Stimulated activated CD8-positive, alpha-beta memory T cell treated with anti-CD3 and anti-CD28 coated beads, Interleukin-15, amount 100 ng/mL, for 24 hours (primary cell): ENCODE measurements around the gene RAD51B.

ENCODE experiments used
- DNase-seq: peaks from one replicate; pipeline ENCODE4 v3.0.0-alpha.2; 2020; ENCODE audit warnings: low read depth

RAD51B gene

DNA sequence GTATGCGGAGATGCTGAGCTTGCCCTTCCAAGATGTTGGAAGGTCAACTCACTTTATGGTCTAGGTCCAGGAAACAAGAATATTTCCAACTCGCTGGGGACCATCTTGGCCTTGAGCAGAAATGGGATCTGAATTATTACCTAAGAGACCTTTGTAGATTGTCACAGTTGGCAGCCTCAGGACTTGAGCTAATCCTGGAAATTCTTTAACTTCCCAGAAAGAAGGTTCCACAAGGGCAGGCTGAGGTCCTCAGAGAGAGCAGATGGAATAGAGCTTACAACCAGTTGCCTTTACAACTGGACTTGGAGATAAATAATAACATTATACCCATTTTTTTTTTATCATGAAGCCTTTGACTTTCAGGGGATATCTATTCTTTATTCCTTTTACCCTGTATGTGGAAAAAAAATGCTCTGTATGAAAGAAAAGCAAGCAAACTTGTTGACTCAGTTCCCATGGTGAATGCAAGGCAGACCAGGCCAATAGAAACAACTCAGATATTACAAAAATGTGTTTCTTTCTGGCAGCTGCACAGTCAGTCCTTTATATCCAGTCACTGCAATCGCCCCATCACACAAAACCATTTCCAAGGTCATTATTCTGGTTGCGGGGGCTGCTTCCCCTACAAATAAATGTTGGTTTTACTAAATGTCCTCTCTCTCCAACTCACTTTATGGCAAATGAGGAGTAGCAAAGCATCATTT lies 571.9 kb downstream of the RAD51B start:
- DNase-seq: no peak

DNA sequence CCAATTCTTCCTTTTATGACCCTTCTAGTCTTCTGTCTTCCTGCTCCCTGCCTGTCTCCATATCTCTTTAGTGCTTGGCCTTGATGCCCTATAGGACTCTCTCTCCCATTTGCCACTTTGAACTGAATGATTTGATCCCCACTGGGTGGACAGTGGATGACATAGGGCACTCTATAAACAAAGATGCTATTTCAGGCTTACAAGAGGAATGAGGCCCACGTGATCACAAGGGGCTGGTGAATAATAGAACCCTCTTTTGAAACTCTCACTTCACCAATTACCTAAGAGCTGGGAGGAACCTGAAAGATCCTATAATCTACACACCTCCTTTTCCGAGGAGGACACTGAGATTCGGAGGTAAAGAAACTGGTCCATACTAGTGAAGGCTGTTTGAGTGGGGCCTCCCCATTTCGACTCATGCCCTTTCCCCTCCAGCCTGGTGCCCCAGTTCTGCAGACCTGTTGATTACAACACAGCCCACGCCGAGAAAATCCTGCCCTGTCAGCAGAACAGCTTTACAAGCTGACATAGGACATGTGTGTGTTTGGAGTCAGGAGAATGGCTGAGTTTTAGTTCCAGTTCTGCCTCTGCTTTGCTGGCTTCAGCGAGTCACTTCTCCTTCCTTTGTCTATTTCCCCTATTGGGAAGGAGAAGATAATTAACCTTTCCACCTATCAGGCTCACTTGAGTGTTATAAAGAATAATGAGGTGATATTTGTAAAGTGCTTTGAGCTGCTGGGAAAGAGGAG lies 573.0 kb downstream of the RAD51B start:
- no peak for DNase-seq

DNA sequence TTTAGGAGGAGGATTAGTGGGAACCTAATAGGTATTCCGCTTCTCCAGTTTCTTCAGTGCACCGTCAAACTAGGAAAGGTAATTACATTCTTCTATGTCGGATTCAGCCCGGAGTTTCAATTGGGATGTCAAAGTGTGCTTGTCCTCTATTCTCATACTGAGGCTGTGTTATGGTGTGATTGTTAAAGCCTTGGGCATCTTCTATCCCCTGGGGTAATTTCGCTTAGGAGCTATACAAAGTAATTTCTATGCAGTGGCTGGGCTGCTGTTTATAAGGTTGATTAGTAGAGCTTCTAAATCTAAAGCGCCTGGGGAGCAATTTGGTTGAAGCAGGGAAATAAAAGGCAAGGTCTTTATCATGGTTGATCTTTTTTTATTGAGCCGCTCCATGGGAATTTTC lies 573.7 kb downstream of the RAD51B start:
- DNase-seq: no peak

DNA sequence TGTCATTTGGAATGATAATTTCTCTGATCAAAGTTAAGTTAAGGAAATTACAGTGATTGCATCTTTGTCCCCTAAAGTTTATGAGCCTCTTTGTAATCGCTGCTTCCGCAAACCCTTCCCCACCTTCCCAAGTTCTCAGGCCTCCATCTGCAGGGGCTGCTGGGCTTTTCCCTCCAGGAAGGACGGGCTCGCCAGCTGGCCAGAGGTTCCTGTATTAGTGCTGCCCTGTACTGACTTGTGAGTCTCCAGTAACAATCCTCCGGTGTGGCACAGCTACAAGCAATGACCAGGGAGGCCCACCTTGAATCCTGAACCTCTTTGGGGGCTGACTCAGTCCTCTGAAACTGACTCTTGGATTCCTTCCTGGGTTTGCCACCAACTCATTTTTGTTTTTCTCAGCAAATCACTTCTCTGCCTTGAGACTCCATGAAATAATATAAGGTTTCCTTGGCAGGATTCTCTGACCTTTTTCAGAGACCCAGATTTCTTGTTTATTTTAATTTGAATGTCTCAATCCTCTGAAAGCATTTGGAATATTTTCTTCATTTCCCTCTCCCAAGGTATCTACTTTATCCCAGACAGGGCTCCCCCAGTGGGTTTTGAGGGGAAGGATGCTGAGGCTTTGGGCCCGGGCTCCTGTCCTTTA lies 574.7 kb downstream of the RAD51B start:
- no peak for DNase-seq

DNA sequence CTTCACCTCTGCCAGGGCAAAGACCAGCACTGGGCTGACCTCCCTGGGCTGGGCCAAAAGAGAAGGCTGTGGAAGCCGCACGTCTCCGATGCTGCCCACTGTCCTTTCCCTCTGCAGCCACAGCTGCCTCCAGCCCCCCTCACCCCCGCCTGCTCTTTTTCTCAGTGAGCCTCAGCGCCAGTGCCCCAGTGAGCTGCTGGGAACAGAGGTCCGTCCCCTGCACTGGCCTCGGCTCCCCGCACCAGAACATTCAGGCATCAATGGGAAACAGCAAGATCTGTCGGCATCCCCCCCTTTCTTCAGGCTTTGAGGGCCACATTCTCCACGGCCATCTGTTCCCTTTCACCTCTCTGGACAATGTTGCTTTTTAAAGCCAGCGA lies 575.2 kb downstream of the RAD51B start:
- no peak for DNase-seq

DNA sequence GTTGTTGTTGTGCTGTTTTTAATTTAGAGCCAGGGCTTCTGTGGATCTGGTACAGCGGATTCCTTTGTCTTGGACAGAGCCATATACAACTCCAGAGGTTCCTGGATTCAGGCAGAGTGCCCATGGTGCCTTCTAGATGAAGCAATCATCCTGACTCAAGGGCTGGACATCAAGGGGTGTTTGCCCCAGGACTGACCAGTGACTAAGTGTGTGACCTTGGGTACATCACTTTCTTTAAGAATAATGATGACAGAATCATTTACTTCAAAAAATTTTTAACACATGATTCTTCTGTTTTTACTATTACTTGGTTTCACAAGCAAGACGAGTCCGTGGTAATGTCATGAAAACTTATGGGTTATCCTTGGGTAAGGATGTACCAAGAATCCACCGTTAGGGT lies 576.0 kb downstream of the RAD51B start:
- DNase-seq: no peak

DNA sequence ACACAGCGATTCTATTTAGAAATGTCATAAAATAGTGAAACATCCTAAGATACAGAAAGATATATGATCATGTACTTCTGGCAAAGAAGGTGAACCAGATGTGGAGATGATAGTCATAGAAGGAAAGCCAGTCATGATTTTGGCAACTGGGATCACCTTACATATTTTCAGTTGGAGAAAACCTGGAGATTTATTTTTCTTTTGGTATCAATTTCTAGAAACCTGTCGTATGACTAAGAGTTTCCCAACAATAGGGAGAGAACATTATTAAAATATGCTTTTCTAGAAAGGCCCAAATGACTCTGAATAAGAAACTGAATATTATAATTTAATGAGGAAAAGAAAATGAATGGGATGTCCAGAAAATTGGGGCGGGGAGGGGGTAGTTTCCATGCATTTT lies 576.9 kb downstream of the RAD51B start:
- DNase-seq: no peak

DNA sequence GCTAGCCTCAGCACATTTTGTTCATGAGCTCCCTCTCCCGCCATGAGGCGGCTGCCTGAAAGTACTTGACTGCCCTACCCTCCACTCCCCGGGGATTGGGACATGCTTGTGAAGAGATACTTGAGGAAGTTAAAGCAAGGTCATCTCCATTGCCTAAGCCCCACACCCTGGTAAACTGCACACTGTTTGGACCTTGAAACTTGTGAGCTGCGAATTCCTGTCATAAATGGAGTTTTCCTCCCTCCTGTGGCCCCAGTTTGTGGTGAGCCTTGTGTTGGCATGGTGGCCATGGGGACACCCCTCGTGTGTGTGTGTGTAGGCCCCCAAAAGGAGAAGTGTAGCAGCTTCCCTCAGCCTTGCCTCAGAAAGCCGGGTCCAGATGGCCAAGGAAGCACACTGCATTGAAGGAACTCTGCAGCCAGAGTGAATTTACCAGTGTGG lies 577.8 kb downstream of the RAD51B start:
- DNase-seq: no peak

DNA sequence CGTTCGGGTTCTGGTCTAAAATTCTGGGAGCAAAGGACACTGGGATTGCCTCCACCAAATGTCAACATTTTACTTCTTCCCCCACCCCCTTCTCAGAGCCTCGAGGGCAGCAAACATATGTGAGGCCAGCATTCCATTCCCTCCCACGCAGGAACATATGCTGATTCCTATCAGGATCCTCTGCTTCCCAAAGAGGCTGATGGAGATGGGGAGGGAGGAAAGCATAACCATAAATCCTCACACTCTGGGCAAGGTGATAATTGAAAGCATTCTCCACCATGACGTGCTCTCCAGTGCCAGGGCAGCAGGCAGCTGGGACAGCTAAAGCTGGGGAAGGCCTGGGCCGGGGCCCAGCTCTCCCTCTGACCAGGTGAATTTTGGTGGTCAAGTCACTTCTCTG lies 578.2 kb downstream of the RAD51B start:
- DNase-seq: no peak

DNA sequence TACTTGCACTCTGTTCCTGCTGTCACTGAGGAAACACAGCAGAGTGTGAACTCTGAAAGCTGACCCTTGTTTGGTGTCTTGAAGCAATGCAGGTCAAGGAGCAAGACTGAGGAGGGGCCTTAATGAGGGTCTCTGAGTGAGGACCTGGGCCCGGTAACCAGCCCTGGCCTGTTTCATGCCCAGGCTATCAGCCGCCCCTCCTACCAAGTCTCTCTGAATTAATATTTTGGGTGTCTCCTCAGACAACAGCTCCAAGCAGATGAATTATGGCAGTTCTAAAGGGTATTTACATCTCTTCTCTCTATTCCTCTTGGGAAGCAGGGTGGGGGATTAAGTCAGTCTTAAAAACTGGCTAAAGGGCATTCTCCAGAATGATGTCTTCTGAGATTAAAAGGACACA lies 578.8 kb downstream of the RAD51B start:
- no peak for DNase-seq

DNA sequence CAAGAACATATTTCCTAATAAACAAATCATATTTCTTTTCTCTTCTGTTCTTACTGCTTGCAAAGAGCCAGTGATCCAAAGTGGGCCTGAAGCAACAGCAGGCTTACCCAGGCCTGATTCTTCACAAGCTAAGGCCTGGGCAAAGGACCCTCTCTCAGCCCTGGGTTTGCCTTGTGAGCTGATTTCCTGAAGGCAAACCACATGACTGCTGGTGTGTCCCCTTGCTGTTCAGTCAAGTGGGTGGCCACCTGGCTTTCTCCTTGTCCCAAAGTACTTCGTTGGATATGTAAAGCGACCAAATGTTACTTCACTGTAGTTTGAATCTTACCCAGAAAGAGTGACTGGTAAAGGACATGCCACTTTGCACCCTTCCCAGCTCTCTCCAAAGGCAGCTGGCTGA lies 580.4 kb downstream of the RAD51B start:
- no peak for DNase-seq

DNA sequence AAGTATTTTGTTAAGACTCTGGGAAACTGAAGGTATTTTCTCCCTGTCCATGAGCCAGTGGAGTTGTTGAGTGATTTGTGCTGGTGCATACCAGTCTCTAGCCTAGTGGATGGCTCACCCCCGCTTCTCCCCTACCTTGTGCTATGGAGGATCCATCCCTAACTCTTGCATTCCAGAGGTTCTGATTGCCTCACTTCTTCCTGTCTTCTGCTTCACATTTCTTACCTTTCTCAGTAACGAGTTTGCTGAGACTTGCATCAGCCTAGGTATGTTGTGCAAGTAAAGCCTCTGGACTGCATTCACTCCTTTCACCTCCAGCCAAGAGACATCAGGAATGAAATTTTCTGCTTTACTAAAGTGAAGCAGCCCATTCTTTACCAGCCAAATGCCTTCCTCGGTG lies 581.7 kb downstream of the RAD51B start:
- DNase-seq: no peak

DNA sequence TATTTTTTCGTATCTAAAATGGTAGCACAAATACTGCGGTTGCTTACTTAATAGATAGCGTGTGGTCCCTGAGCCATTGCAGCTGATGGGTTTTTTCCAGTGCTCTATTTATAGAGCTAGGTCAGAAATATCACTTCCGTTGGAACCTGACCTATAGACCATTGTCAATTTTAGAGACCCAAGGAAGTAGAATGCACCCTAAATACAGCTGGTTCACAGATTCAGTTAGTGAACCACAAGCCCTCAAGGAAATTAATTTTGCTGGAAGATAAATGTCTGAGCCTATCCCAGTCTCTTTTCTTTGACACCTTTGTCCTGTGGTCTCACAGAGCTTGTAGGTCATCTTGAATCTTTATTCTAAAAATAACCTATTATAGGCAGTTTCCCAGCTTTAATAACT lies 582.3 kb downstream of the RAD51B start:
- DNase-seq: no peak

DNA sequence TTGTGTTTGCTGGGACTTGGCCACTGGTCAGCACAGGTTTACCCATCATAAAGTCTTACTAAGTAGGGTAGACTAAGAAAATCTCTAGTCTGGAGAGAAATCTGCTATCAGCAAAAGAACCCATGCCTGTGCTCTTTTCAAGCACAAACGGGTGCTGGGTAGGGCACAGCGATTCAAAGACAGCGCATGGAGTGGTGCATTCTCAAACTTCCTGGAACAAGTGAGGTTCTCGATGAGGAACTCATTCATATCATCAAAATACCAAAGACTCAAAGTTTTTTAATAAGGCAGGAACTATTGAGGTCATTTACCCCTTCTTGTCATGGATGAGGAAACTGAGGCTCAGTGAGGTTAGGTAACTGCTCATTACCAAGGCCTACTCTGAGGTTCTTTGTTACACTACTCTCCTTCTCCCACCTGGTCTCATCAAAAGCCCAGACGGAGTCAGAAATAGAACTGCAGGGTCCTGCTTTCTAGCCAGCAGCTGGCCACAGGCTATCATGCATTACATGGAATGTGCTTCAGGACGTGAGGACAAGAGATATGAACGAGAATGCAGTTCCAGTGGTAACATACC lies 583.0 kb downstream of the RAD51B start:
- no peak for DNase-seq

DNA sequence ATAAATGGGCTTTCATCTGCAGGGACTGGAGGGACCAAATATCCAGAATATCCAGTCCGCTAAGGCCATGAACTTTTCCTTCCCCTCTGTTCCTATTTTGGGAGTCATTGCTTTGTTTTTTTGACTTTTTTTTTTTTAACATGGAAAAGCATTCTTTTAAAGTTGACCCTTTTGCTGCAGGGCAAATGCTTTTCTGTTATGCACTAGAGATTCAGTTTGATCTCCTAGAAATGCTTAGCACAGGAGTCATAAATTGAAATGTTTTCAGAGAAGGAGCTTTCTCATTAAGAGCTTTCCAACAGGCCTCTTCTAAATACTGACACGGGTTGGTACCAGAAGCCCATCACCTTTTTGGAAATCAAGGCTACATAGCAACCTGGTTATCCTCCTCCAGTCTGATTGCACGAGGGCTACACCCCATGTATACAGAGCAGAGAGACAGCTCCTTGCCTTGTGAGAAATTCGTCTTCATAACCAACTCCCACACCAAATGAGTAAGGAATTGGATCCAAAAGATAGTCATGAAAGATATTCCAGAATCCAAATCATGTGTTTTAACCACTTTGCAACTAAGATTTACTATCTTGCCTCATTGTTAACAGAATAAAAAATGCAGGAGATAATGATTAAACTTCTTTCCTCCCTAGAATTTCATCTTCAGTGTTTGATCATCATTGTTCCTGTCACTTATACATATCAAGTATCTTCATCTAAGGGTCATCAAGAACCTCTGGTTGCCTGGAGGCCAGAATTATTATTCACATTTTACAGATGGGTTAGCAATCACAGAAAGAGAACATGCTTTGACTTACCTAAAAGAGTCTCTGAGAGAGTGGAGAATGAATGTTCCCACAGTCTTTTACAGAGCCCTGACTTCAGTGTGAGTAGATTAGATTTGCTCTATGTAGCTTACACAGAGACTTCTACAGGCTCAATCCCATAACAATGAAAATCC lies 583.9 kb downstream of the RAD51B start:
- no peak for DNase-seq

DNA sequence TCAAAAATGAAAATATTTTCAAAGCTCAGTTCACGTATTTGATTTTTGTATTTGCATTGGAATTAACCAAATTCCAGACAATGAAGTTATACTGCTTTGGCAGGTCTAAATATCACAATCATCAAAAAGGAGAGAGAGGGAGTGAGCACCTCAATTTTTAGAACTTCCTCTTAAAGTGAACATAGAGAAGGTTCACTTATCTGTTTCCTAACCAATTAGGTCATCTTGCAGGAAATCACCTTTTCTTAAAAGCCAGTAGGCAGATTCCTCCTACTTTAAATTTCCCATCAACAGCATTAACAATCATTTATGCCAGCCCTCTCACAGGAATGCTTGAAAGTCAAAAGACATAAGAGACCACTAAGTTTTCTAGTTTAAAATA lies 584.6 kb downstream of the RAD51B start:
- DNase-seq: no peak

DNA sequence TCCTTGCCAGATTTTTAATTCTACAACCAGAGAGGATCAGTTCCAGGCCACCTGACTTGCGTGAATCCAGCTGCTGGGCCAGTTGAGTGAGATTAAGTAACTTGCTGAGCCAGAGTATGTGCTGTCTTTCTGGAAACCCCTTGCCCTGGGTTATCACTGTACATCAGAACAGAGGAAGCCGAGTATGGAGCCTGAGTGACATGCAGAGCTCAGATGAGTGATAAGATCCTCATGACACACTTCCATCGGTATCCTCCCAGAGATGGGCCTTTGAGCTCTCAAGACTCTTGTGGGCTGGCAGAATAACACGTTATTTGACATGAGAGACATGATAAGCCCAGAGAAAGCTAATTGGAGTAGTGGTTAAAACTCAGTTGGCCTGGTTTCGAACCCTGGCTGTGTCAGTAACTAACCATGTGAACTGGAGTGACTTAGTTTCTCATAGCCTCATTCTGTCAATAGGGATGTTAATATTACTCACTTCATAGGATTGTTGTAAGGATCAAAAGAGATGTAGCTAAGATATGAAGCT lies 585.1 kb downstream of the RAD51B start:
- DNase-seq: no peak

DNA sequence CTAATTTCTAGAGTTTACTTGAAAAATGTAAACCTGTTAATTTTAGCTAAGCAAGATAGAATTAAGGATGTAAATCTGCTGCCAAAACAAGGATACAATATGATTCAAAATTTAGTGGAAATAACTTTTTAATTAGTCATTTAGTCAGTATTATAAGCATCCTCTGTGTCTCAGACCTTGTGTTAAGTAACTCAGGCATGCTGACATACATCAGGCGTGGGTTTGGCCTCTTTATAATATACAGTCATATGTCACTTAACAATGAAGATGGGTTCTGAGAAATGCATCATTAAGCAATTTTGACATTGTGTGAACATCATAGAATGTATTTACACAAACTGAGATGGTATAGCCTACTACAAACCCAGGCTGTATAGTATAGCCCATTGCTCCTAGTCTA lies 586.4 kb downstream of the RAD51B start:
- DNase-seq: no peak

DNA sequence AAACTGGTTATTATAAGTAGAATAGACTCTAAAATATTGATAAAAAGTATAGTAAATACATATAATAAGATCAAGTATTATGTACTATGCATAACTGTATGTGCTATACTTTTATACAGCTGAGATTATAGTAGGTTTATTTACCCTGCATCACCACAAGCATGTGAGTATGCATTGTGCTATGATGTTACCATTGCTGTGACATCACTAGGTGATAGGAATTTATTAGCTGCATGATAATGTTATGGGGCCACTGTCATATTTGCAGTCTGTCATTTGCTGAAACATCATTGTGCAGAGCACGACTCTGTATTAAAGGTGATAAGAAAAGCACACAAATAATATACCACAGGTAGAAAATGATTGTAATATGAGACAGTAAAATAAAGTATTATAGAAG lies 587.7 kb downstream of the RAD51B start:
- DNase-seq: no peak

DNA sequence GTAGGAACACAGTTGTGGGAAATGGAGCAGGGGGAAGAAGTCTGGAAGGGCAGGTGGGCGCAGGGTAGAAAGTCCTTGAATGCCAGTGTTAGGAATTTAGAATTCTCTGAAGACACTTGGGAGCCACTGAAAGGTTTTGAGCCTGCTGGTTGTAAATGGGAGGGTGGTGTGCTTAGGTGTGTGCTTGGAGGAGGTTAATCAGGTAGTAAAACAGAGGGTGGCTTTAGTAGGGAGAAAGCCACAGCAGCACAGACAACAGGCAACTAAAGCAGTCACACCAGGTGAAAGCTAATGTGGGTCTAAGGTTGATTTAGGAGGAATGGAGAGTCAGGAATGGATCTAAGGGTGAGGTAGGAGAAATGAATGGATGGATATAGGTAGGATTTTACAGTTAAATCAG lies 588.2 kb downstream of the RAD51B start:
- no peak for DNase-seq

DNA sequence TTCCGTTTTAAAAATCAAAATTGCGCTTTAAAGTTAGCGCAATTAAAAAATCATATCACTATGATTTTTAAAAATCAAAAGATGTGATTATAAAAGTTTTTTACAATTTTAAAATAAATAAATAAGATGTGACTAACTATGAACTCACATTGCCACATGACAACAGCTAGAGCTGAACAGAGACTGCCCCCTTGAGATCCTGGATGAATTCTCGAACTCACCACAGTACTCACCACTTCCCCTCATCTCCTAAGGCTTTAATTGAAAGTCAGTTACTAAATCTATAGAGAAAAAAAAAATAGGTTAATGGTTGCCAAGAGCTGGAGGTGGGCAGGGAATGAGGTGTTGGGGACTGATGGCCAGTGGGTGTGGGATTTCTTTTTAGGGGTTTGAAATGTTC lies 589.1 kb downstream of the RAD51B start:
- DNase-seq: no peak

DNA sequence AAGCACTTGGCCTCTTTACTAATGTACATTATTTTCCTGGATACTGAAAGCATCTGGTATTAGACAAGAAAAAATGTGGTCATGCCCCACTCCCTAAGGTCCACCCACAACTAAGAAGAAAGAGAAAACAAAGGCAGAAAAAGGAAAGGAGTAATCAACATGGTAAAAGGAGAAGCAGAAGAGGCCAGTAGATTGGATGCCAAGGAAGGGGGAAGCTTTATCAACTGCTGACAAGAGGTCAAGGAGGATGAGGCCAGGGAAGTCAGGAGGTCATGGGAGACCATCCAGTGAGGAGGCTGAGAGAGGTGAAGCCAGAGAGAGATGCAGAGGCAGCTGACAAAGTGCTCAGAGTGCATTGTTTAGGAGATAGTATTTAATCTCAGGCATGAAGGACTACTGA lies 589.8 kb downstream of the RAD51B start:
- no peak for DNase-seq
